GM21390 (cell line): ENCODE results near the gene WASHC2A.
A peak's percentile ranks its signal among the peaks of the same experiment; 100 is the strongest.
"Not testable (repeated sequence)": the region's sequence is repeated elsewhere in the genome, so short reads cannot be mapped to it uniquely, and the experiment has no call there.

Experiments
- ATAC-seq: cut with Tn5 transposase; IDR thresholded peaks from one replicate; pipeline ENCODE4 v1.9.1; 2021; ENCODE audit not compliant: unreplicated experiment

The WASHC2A gene, protein sequence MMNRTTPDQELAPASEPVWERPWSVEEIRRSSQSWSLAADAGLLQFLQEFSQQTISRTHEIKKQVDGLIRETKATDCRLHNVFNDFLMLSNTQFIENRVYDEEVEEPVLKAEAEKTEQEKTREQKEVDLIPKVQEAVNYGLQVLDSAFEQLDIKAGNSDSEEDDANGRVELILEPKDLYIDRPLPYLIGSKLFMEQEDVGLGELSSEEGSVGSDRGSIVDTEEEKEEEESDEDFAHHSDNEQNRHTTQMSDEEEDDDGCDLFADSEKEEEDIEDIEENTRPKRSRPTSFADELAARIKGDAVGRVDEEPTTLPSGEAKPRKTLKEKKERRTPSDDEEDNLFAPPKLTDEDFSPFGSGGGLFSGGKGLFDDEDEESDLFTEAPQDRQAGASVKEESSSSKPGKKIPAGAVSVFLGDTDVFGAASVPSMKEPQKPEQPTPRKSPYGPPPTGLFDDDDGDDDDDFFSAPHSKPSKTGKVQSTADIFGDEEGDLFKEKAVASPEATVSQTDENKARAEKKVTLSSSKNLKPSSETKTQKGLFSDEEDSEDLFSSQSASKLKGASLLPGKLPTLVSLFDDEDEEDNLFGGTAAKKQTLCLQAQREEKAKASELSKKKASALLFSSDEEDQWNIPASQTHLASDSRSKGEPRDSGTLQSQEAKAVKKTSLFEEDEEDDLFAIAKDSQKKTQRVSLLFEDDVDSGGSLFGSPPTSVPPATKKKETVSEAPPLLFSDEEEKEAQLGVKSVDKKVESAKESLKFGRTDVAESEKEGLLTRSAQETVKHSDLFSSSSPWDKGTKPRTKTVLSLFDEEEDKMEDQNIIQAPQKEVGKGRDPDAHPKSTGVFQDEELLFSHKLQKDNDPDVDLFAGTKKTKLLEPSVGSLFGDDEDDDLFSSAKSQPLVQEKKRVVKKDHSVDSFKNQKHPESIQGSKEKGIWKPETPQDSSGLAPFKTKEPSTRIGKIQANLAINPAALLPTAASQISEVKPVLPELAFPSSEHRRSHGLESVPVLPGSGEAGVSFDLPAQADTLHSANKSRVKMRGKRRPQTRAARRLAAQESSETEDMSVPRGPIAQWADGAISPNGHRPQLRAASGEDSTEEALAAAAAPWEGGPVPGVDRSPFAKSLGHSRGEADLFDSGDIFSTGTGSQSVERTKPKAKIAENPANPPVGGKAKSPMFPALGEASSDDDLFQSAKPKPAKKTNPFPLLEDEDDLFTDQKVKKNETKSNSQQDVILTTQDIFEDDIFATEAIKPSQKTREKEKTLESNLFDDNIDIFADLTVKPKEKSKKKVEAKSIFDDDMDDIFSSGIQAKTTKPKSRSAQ (N-terminal part only)

DNA sequence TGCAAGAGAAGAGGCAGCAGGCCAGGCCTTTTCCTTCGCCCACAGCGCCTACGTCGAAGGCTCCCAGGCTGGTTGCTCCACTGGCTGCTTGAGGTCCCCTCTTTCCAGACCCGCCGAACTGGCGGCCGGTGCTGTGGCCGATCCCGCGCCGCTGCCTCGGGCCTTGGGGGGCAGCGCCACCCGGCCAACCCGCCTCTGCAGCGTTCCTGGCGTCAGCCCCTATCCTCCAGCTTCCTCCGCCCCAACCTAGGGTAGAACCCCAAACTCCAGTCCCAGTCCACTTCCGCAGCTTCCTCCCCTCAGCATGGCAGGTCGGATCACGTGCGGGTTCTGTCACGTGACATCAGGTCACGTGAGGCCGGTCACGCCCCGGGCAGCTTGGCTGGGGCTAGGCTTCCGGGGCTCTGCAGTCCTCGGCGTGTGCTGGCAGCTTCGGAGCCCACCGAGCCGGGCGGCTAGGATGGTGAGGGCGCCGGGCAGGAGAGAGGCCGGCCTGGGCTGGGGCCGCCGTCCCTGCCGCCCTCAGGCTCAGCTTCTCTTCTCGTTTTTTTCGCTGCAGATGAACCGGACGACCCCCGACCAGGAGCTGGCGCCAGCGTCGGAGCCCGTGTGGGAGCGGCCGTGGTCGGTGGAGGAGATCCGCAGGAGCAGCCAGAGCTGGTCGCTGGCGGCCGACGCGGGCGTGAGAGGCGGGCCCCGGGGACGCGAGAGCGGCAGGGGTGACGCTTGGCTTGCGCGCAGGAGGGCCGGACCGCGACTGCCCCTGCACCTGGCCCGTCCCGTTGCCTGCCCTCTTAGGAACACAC lies at the start of gene WASHC2A:
WASHC2A (plus strand) TSS at position 409 of the 806 bp plus-strand sequence; CDS start at position 461, 52 bp downstream.
- peak; percentile 94 for ATAC-seq

DNA sequence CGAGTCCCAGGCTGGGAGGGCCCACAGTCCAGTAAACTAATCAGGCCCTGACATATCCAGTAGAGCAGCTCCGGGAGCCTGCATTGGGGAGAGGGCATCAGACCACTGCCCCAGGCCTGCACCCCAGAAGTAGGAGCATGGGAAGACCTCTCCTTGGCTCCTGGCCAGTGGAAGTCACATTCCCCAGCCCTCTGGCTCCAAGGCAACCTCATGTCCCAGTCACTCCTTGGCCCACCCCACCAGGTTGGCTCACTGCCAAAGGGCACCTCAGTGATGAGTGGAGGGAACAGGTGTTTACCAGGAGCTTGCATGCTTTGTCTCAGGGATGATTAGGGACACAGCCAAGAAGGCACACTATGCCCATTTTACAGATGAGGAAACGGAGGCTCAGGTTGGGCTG lies 48.5 kb upstream of the WASHC2A start:
- ATAC-seq: not testable (repeated sequence)

DNA sequence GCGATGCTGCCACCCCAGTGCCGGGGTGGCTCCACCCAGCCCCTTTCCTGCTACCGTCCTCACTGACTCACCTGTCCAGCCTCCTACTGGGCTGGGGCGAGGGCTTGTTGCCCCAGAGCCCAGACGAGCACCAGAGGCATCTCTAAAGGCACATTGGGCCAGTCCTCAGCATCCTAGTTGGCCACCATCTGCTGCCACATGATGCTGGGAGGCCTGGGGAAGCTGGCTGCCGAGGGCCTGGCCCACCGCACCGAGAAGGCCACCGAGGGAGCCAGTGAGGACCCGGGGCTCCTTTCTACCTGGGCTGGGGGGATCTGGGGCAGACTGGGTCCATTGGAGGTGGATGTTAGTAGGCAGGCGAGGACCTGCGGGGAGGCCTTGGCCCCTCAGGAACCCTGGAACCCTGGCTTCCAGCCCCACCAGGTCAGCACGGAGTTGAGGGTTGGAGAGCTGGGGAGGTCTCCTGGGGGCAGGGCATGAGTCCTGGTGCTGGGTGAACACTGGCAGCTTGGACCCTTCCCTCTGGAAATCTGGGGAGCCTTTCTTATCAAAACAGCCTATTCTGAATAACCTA lies 47.2 kb upstream of the WASHC2A start:
- not testable (repeated sequence) for ATAC-seq

DNA sequence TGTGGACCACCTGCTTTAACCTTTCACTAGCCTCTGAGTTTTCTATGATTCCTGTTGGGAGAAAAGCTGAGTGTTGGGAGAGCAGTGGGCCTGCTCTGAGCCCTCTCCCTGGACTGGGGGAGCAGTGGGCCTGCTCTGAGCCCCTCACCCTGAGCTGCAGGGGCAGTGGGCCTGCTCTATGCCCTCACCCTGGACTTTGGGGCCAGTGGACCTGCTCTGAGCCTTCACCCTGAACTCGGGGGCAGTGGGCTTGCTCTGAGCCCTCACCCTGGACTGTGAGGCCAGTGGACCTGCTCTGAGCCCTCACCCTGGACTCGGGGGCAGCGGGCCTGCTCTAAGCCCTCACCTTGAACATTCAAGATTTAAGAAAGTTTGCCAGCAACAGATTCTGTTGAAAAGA lies 46.1 kb upstream of the WASHC2A start:
- ATAC-seq: no peak

DNA sequence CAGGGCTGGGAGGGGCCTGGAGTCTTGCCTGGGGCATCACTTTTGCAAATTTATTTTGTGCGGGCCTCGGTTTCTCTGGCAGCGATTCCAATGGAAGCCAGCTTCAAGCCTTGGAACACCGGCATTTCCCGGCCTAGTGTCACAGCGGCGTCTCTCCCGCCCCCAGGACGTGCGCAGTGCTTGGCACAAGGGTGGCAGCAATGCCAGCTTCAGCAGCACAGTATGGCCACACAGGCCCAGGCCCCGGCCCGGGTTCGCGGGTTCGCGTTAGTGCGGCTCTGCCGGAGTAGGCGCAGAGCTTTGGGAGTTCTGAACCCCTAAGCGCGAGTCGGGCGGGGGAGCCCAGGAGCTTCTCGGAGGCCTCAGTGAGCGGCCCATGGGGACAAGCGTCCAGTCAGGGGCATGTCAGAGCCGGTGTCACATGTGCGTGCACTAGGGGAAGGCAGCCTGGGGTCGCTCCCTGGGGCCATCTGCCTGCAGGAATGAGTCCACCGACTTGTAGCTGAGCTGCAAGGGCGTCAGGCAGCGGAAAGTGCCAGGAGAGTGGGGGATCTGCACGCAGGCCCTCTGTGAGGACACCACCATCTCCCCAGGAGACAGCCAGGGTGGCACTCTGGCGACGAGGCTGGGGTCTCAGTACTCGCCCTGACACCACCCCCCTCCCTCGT lies 42.9 kb upstream of the WASHC2A start:
- not testable (repeated sequence) for ATAC-seq

DNA sequence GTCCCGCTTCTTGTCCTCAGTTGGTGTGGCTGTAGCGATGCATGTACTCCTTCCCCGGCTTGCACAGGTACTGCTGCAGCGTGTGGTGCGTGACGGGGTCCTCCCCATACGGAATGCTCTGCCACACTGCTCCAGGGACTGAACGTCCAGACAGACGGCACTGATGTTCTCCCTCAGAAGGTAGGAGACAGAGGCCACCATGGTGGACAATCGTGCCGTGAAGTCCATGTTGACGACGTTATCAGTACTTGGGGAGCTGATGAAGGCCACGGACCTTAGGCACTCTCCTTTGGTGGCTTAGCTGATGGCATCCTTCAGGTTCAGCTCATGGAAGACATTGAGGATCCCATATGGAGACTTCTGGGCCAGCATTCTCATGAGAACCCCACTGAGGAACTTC lies 42.1 kb upstream of the WASHC2A start:
- ATAC-seq: no peak

DNA sequence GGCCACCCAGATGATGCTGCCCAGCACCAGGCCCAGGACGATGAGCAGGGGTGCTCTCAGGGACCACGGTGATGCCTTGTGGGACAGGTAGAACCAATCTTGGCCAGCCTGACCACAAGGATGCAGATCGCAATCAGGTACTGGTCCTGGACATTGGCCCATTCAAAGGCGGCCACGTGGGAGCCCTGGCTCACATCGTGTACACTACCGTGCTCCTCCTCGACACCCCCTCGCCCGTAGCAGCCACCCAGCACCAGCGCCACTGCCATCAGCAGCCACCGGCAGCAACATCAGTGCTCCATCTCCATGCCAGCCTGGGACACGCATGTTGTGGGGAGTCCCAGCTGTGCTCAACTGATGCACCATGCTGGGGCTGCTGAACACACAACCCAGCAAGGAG lies 40.6 kb upstream of the WASHC2A start:
- ATAC-seq: no peak

DNA sequence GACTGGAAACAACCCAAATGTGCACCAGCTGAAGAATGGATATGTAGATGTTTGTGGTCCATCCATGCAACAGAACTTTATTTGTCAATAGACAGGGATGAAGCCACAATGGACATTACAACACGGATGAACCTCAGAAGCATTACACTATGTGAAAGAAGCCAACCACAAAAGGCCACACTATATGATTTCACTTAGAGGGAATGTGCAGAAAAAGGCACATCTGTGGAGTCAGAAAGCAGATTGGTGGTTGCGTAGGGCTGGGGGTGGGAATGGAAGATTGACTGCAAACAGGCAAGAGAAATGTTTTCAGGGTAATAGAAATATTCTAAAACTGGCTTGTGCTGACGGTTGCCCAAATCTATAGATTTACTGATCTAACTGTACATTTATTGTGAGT lies 34.3 kb upstream of the WASHC2A start:
- no peak for ATAC-seq

DNA sequence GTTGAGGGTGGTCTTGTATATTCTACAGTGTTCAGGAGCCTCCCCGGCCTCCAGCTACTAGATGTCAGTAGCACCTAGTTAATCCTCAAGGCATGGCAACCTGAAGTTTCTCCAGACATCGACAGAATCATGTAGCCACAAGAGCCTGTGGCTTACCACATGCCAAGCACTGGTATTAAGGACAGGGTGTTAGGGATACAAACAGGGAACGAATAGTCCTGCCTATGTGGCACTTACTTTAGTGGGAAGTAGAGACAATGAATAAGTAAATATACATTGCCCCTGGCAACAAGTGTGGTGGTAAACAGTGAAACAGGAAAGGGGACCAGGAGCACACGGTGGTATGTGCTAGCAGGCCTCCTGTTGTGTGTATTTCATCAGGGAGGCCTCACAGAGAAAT lies 32.4 kb upstream of the WASHC2A start:
- not testable (repeated sequence) for ATAC-seq

DNA sequence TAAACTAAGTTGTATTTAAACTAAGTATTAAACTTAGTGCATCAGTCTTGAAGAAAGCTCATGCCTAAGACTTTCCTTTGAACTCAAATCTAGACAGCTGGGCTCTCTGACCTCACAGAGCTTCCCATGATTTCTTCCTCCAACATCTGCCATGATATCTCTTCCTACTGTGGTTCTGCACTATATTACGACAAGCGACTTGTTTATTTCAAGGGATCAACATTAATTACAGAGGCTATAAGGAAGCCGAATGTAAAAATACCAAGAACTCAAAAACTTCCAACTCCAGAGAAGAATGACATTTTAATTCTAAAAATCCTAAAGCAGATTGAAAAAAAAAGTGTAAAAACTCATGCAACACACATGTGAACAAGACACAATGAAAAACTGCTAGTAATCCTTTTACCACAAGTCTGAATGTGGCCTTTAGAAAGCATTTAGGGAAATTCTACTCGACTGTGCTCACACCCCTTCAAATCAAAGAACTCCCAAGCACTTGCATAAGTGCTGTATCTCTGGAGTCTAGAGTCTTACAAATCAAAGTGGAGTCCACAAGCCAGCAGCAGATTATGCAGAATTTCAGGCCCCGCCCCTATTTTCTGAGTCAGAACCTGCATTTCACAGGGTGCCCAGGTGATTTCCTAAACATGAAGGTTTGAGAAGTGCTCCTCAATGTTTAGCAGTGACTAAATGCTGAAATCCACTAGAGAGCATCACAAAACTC lies 22.7 kb upstream of the WASHC2A start:
- ATAC-seq: no peak

DNA sequence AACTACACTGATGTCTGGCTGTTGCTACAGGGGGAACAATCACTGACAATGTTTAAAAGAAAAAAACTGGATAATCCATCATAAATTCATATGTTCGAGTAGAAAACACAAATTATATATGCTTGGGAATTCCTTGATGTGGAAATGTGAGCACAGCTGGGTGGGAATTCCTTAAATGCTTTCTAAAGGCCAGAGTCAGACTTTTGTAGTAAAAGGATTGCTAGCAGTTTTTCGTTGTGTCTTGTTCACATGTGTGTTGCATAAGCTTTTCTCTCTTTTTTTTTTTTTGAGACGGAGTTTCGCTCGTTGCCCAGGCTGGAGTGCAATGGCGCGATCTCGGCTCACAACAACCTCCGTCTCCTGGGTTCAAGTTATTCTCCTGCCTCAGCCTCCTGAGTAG lies 21.3 kb upstream of the WASHC2A start:
- ATAC-seq: not testable (repeated sequence)

DNA sequence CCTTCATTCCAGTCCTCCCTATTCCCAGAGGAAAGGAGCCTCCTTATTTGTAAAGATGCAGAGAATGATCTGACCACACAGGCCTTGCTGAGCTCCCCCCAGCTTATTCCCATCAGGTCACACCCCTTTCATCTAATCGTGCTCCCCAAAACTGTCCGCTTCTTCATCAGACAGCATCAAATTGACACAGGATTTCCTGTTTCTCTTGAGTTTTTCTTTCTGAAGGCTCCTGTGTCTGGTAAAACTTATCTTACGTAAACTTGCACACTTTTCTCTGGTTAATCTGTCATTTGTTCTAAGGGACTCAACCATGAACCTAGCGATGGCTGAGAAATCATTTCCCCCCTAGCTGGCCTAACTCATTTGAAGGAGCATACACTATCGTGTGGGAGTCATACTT lies 20.2 kb upstream of the WASHC2A start:
- ATAC-seq: not testable (repeated sequence)

DNA sequence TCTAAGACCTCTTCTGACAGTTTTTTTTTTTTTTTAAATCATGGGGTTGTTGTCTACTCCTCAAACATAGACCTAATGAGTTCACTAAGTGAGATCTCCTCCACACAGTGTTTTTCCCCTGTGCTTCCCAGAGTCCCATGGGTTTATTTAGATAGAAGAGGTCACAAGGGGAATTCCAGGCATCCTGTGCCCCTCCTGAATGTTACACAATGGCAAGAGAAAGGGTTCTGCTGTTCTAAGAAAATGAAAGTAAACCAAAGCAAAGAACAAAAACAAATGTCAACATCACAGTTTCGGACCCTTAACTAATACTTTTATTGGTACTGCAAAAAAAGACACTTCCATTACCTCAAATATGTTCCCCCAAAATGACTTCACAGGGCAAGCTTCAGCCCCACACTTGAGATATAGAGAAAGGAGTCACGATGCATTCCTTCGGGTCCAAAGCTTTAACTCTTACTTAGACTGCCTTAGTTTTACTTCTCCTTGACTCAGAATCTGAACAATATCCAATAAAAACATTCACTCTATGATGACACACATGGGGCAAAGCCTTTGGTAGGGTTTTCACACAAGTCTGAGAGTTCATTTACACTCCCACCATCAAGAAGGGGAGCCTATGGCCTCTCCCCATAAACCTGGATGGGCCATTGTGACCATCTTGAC lies 15.6 kb upstream of the WASHC2A start:
- ATAC-seq: peak; percentile 53

DNA sequence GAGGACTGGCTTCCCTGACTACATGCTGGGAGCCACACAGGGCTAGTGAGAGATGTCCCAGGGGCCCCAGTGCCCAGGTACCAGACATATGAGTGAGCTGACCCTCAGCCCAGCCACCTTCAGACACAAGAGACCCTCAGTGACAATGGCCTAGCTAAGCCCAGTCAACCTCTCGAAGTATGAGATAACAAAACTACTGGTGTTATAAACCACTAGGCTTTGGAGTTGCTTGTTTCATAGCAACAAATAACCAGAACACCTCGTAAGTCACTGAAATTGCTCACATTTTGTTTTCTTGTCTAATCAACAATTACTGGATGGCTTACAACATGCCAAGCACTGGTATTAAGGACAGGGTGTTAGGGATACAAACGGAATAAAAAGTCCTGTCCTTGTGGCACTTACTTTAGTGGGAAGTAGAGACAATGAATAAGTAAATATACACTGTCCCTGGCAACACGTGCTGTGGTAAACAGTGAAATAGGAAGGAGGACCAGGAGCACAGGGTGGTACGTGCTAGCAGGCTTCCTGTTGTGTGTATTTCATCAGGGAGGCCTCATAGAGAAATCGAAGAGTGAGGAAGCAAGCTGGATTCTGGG lies 14.9 kb upstream of the WASHC2A start:
- not testable (repeated sequence) for ATAC-seq

DNA sequence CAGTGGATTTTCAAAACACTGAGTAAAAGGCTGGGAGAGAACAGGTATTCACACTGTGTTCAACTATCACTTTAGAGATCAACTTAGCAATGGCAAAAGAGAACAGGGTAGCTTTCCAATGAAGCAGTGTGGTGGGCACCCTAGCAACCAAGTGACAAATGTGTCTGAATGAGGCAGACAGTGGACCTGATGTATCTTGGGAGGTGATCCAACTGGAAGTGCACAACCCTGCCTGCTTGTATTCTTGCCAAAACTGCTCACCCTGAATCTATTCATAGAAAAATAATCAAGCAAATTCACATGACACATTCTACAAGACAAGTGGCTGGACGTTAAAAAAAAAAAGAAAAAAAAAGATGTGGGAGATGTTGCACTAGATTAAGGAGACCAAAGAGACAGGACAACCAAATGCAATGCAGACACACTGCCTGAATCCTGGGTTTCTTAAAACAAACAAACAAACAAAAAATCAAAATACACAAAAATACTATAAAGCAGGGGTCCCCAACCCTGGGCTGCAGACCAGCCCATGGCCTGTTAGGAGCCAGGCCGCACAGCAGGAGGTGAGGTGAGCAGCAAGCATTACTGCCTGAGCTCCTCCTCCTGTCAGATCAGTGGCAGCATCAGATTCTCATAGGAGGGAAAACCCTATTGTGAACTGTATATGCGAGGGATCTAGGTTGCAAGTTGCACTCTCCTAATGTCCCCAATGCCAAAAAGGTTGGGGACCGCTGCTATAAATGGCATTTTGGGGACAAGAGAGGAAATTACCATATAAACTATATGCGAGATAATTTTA lies 12.1 kb upstream of the WASHC2A start:
- ATAC-seq: not testable (repeated sequence)

DNA sequence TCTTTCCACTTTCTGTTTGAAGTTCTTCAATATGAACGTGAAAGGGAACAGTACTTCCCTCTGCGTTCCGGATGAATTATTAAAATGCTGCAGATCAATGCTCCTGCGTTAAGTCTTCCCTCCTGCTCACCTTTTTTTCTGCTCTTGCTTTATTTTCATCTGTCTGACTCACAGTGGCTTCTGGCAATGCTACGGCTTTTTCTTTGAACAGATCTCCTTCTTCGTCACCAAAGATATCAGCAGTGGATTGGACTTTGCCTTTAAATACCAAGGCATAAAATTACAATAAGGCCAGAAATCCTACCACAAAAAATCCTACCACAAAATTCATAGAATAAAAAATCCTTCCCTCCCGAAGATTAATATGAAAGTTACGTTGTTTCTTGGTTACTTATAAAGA lies 11.1 kb upstream of the WASHC2A start:
- ATAC-seq: not testable (repeated sequence)

DNA sequence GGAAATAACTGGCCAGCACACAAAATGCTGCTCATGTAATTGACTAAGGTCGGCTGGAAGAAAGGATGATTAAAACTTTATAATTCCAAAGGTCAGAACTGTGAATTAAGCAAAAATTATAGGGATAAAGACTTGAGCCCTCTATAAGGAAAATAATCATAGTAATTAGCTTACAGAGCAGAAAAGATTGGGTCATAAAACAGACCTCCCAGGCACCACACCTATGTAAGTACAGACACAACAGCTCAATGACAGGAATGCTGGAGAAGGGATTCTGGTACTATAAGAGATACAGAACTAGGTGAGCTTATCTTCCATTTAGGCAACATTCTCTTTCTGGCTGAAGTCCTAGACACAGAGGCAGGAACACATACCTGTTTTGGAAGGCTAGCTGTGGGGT lies 9.0 kb upstream of the WASHC2A start:
- not testable (repeated sequence) for ATAC-seq
